Mesothelial cell of epicardium (in vitro differentiated cells): ENCODE measurements around the gene LIMK2. TPM values are rescaled to one million over a fixed set of nuclear protein-coding genes. Genes with fewer than 3 reads are reported as not detected.
"Not testable (repeated sequence)": the region's sequence is repeated elsewhere in the genome, so short reads cannot be mapped to it uniquely, and the experiment has no call there.

Experiments
- DNase-seq, 2 experiments: peaks; one replicate each; pipeline ENCODE4 v3.0.0; 2021; ENCODE audit warnings: low spot score in 2 of 2; ENCODE audit not compliant: unreplicated experiment in 2 of 2
- H3K27ac Mint-ChIP-seq: 2 replicates; pipeline ENCODE4 v1.8.0; 2021; ENCODE audit warnings: mixed read lengths
- H3K27me3 Mint-ChIP-seq: 2 replicates; pipeline ENCODE4 v1.8.0; 2021; ENCODE audit warnings: low read depth, mixed read lengths
- H3K36me3 Mint-ChIP-seq: 2 replicates; pipeline ENCODE4 v1.8.0; 2021; ENCODE audit warnings: mixed read lengths
- H3K4me1 Mint-ChIP-seq: 2 replicates; pipeline ENCODE4 v1.8.0; 2021; ENCODE audit warnings: mixed read lengths
- H3K4me3 Mint-ChIP-seq: 2 replicates; pipeline ENCODE4 v1.8.0; 2021; ENCODE audit warnings: mild to moderate bottlenecking, moderate library complexity, mixed read lengths
- H3K9me3 Mint-ChIP-seq: 2 replicates; pipeline ENCODE4 v1.8.0; 2021; ENCODE audit warnings: mixed read lengths
- CTCF ChIP-seq: fragments of 200-600 bp; sonication (generic); IDR thresholded peaks from one replicate; pipeline ENCODE4 v1.5.0; 2021; ENCODE audit warnings: antibody characterized with exemption; ENCODE audit not compliant: unreplicated experiment
- total RNA-seq: library from RNA; stranded (reverse); gene quantifications from 3 replicates; pipeline ENCODE4 v1.2.1, GENCODE V29; 2021

LIMK2 gene
- total RNA-seq, 1 donor from 2014 or later = 121 TPM

DNA sequence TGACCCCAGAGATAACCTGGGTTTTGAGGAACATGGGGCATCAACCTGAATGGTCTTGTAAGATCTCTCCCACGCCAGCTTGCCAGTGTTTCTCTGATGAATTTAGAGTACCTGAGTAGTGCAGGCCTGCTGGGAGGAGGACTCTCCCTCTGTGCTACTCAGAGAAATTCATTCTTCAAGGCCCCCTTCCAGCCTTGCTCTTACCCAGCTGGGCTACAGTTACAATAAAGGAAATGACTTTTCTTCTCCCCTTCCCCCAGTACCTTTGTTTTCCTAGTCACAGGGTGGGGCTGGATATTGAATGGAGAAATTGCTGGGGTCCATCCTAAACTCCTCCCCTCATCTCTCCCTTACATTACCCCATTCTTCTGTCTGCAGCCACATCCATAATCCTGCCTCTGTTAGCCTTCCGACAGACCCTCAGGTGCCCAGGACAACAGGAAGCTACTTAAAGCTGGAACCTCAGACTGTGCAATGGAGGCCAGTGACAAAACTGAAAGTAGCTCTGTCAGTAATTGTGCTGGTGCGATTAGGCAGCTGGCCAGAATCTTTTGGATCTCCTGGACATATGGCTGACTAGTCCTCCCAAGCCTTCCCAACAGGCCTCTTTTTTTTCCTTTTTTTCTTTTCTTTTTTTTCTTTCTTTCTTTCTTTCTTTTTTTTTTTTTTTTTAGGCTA is 17.4 kb downstream of the LIMK2 start:
- Mint-ChIP-seq H3K4me1 (peaks cover 4% of the 10 kb centered on the region), H3K9me3 (no peaks in the 10 kb centered on the region), H3K27me3 (no peaks in the 10 kb centered on the region), H3K36me3 (peaks cover 4% of the 10 kb centered on the region), H3K27ac (peak overlapping the region; percentile 45), H3K4me3 (no peak overlapping the region)
- DNase-seq = no peak
- TF ChIP-seq CTCF = no peak

GRCh38 chr22:31230155-31230870 is 18.2 kb downstream of the LIMK2 start:
- Mint-ChIP-seq H3K27ac (peak overlapping the region; percentile 18), H3K9me3 (no peaks in the 10 kb centered on the region), H3K27me3 (no peaks in the 10 kb centered on the region), H3K36me3 (peaks cover 6% of the 10 kb centered on the region), H3K4me1 (peaks cover 6% of the 10 kb centered on the region), H3K4me3 (no peak overlapping the region)
- no peak for TF ChIP-seq CTCF
- DNase-seq = no peak

DNA sequence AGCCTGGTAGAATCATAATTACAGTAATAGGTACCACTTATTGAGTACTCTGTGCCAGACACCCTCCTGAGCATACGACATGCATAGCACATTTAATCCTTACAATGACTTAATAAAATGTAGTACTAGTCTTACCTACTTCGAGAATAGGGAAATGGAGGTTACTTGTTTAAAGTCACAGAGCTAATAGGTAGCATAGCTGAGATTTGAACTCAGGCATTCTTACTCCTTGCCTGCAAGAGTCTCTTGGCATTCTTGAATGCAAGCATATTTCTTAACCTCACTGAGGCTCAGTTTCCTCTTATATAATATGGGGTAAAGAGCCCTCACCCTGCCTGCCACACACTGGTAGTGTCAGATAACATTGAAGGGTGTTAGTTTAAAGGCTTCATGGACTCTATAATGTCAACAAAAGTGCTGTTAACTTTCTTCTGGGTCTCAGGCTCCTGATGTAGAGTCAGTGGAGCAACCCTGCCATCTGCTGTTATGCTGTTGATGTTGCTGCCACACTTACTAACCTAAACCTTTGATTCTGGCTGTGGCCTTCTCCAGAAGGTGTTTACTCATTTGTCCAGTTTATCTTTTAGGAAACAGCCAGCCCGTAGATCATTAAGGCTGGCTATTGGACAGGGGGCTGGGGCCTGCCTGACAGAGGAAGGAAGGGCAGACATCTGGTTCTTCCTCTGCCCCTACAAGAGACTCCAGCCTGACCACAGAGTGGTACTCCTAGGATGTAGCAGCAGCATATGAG is 18.9 kb downstream of the LIMK2 start:
- TF ChIP-seq CTCF = no peak
- Mint-ChIP-seq H3K27me3 (no peaks in the 10 kb centered on the region), H3K27ac (peak overlapping the region; percentile 18), H3K4me3 (no peak overlapping the region), H3K9me3 (no peaks in the 10 kb centered on the region), H3K4me1 (peaks cover 6% of the 10 kb centered on the region), H3K36me3 (peaks cover 3% of the 10 kb centered on the region)
- DNase-seq = peak in 1 of 2 experiments; percentile 51

DNA sequence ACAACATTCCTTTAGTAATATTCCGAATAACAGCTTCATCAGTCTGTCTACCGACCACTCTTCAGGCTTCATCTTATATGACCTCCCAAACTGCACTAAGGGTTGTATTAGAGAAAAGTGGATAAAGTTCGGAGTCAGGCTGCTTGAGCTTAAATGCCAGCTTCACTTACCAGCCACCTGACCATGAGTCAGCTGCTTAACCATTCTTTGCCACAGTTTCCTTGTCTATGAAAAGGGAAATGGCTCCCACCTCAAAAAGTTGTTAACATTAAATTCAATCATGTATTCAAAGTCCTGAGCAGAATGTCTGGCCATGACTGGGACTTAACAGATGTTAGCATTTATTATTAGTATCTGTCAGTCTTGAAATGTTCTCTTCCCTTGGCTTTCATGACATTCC is 20.9 kb downstream of the LIMK2 start:
- H3K4me1 Mint-ChIP-seq = peaks cover 6% of the 10 kb centered on the region

DNA sequence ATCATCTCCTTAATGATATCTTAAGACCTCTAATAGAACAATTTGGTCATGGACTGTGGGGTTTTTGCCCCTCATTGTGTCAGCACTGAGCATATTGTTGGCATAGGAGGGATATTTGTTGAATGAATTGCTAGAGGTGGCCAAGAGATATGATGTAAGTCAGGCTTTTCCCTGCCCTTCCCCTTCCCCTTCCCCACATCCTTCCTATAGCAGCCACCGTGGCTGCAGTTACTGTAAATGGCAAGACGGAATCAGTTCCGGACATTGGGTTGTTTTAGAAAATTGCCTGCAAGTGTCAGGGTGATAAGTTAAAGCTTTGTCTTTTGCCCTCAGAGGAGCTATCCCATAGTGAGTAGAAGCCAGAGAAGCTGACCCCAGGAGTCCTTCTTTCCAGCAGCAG is 23.0 kb downstream of the LIMK2 start:
- peaks cover 3% of the 10 kb centered on the region for H3K36me3 Mint-ChIP-seq
- DNase-seq = no peak
- peaks cover 6% of the 10 kb centered on the region for H3K4me1 Mint-ChIP-seq
- TF ChIP-seq CTCF = no peak
- no peak overlapping the region for H3K27ac Mint-ChIP-seq
- H3K9me3 Mint-ChIP-seq = no peaks in the 10 kb centered on the region
- H3K27me3 Mint-ChIP-seq = no peaks in the 10 kb centered on the region
- H3K4me3 Mint-ChIP-seq = no peak overlapping the region

More for the DNA sequence above, 20.9 kb downstream of the LIMK2 start:
- Mint-ChIP-seq H3K4me3 (no peak overlapping the region), H3K27ac (no peak overlapping the region), H3K27me3 (no peaks in the 10 kb centered on the region), H3K9me3 (no peaks in the 10 kb centered on the region), H3K36me3 (peaks cover 3% of the 10 kb centered on the region)
- no peak for DNase-seq
- TF ChIP-seq CTCF = no peak

DNA sequence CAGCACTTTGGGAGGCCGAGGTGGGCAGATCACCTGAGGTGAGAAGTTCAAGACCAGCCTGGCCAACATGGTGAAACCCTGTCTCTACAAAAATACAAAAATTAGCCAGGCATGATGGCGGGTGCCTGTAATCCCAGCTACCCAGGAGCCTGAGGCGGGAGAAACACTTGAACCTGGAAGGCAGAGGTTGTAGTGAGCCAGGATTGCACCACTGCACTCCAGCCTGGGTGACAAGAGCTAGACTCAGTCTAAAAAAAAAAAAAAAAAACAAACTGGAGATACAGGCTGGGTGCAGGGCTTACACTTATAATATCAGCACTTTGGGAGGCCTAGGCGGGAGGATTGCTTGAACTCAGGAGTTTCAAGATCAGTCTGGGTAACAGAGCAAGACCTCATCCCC is 23.9 kb downstream of the LIMK2 start:
- peaks cover 11% of the 10 kb centered on the region for H3K4me1 Mint-ChIP-seq
- H3K27me3 Mint-ChIP-seq, DNase-seq, H3K27ac Mint-ChIP-seq, H3K36me3 Mint-ChIP-seq, H3K9me3 Mint-ChIP-seq, H3K4me3 Mint-ChIP-seq: not testable (repeated sequence)
